ENCODE data around the gene OR10D3. TPM values are rescaled to one million over a fixed set of nuclear protein-coding genes. Genes with fewer than 3 reads are reported as not detected.
"Not testable (repeated sequence)": the region's sequence is repeated elsewhere in the genome, so short reads cannot be mapped to it uniquely, and the experiment has no call there.

OR10D3 gene
- polyA plus RNA-seq, 4 donors, result not detected

GRCh38 chr11:124194293-124195188 lies 11.4 kb downstream of the OR10D3 start:
- no peak for DNase-seq (ENCODE audit: low read depth in 4 of 4, low spot score in 2 of 4)

- DNase-seq (ENCODE audit: low read depth in 4 of 4, low spot score in 2 of 4), result no peak
Observed at GRCh38 chr11:124195189-124195734, 12.1 kb downstream of the OR10D3 start.

GRCh38 chr11:124197999-124198398 lies 14.9 kb downstream of the OR10D3 start:
- no peak for DNase-seq (ENCODE audit: low read depth in 4 of 4, low spot score in 2 of 4)

- no peak for DNase-seq (ENCODE audit: low read depth in 4 of 4, low spot score in 2 of 4)
Observed at GRCh38 chr11:124198897-124199296, 15.8 kb downstream of the OR10D3 start.

- no peak for DNase-seq (ENCODE audit: low read depth in 4 of 4, low spot score in 2 of 4)
Observed at GRCh38 chr11:124199702-124200101, 16.6 kb downstream of the OR10D3 start.

- DNase-seq (ENCODE audit: low read depth in 4 of 4, low spot score in 2 of 4), result no peak
Observed at GRCh38 chr11:124200671-124201070, 17.5 kb downstream of the OR10D3 start.

GRCh38 chr11:124202951-124203350 lies 19.8 kb downstream of the OR10D3 start:
- no peak for DNase-seq (ENCODE audit: low read depth in 4 of 4, low spot score in 2 of 4)

GRCh38 chr11:124204008-124204407 lies 20.9 kb downstream of the OR10D3 start:
- no peak for DNase-seq (ENCODE audit: low read depth in 4 of 4, low spot score in 2 of 4)

GRCh38 chr11:124207102-124207792 lies 24.1 kb downstream of the OR10D3 start:
- DNase-seq (ENCODE audit: low read depth in 4 of 4, low spot score in 2 of 4), result no peak

GRCh38 chr11:124209824-124210357 lies 26.7 kb downstream of the OR10D3 start:
- no peak for DNase-seq (ENCODE audit: low read depth in 4 of 4, low spot score in 2 of 4)

- no peak for DNase-seq (ENCODE audit: low read depth in 4 of 4, low spot score in 2 of 4)
Observed at GRCh38 chr11:124210421-124210820, 27.3 kb downstream of the OR10D3 start.

- DNase-seq (ENCODE audit: low read depth in 4 of 4, low spot score in 2 of 4), result no peak
Observed at GRCh38 chr11:124211321-124211720, 28.2 kb downstream of the OR10D3 start.

GRCh38 chr11:124214027-124214426 lies 30.9 kb downstream of the OR10D3 start:
- no peak for DNase-seq (ENCODE audit: low read depth in 4 of 4, low spot score in 2 of 4)

GRCh38 chr11:124219126-124219525 lies 36.0 kb downstream of the OR10D3 start:
- DNase-seq (ENCODE audit: low read depth in 4 of 4, low spot score in 2 of 4), result no peak

GRCh38 chr11:124222407-124222806 lies 39.3 kb downstream of the OR10D3 start:
- no peak for DNase-seq (ENCODE audit: low read depth in 4 of 4, low spot score in 2 of 4)

GRCh38 chr11:124224618-124225423 lies 41.7 kb downstream of the OR10D3 start:
- not testable (repeated sequence) for DNase-seq (ENCODE audit: low read depth in 4 of 4, low spot score in 2 of 4)

GRCh38 chr11:124225471-124225870 lies 42.3 kb downstream of the OR10D3 start:
- no peak for DNase-seq (ENCODE audit: low read depth in 4 of 4, low spot score in 2 of 4)

- no peak for DNase-seq (ENCODE audit: low read depth in 4 of 4, low spot score in 2 of 4)
Observed at GRCh38 chr11:124233376-124233775, 50.2 kb downstream of the OR10D3 start.

Data from left renal cortex interstitium (tissue), 4 donors.